GM18517 (cell line): ENCODE measurements around the gene TMED8.
A peak's percentile ranks its signal among the peaks of the same experiment; 100 is the strongest.
"Not testable (repeated sequence)": the region's sequence is repeated elsewhere in the genome, so short reads cannot be mapped to it uniquely, and the experiment has no call there.

Source experiments
- ATAC-seq: cut with Tn5 transposase; IDR thresholded peaks from one replicate; pipeline ENCODE4 v1.9.1; 2021; ENCODE audit warnings: mild to moderate bottlenecking, moderate library complexity; ENCODE audit not compliant: unreplicated experiment

The TMED8 gene

DNA sequence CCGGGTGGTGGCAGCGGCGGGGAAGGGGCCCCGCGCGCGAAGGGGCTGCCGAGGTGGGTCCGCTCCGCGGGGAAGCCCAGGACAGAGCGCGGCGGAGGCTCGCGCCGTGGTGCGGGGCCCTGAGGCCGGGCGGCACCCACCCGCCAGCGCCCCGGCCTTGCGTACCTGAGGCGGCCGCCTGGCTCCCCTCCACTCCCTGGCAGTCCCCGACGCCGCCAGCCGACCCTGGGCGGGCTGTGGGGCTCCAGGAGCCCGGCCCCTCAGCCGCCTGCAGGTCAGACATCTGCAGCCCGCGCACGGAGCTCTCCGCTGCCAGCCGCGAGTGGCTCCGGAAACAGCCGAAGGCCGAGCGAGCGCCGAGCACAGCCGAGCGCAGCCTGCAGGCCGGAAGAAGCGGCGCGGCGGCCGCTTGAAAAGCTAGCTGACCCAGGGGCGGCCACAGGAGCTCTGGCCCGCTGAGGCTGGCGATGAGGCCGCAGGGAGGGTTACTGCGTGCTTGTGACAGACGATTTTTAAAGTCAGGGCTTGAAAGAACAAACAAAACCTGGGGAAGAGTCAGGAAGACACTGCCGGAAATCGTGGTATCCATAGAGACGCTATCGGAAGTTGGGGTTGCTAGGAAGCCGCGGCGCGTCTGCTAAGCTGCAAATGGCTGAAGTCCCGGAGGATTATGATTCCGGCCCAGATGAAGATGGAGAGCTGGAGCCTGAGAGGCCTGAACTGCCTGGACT lies at the start of gene TMED8, which contains the start of gene SAMD15:
TSS of gene TMED8 (minus strand) at position 324 of the 731 bp plus-strand sequence. CDS start at position 283, 41 bp downstream.
TSS of gene SAMD15 (plus strand) at position 609 of the 731 bp plus-strand sequence. CDS start at position 649, 40 bp downstream.
- peak; percentile 85 for ATAC-seq

DNA sequence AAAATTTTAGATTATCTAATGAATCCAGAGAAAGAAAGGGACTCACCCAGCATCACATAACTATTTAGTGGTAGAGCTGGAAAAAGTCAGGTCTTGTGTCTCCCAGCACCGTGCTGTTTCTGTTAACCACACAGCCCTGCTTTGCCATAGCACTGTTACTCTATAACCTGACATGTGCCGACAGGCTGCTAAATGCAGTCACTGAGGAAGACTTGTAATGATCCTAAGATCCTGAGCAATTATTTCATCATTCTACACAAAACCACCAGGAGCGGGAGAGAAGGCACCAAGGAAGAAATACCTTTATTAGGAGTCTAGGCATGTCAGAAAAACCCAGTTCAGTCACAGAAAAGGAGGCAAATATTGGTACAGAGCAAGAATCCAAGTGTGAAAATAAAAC lies 49.5 kb upstream of the TMED8 start:
- ATAC-seq: no peak

DNA sequence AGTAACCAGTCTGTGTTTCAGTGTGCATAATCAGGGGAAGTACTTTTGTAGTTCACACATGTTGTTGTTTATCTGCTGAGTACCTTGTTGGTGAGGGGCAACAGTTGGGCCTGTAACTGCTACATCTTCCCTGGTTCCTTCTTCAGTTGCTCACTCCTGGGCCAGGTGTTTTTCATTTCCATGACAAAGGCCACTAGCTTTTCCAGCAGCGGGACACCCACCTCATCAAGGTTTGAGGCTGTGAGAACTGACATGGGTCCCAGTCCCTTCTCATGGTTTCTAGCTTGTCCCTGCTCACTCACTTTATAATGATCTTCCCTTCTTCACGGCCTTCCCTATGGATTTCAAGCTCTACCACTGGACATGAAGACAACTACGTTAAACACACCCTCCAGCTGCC lies 48.0 kb upstream of the TMED8 start:
- ATAC-seq: no peak

DNA sequence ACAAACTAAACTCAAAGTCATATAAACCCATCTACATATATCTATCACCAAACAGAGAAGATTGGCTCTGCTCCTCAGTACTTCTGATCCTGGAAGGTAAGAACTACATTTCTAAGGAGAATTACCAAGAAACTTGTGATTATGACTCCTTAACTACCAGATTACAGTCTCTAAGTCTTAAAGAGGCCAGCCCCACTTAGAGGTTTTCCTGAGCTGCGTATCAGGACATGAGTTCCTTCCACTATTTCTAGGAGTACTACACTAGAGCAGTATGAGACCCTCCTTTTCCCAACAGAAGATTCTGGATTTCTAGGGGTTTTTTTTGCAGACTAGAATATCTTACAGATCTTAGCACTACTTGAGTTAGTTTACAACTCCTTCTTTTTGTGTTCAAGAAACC lies 46.5 kb upstream of the TMED8 start, which contains the start of gene NOXRED1:
TSS of gene NOXRED1 (minus strand) at position 101 of the 400 bp plus-strand sequence. CDS start 634 bp downstream, outside the sequence.
- no peak for ATAC-seq

GRCh38 chr14:77421201-77421600 lies 44.3 kb upstream of the TMED8 start:
- no peak for ATAC-seq

GRCh38 chr14:77416836-77417235 lies 39.9 kb upstream of the TMED8 start:
- ATAC-seq: no peak

GRCh38 chr14:77416098-77416497 lies 39.2 kb upstream of the TMED8 start:
- ATAC-seq: not testable (repeated sequence)

GRCh38 chr14:77415403-77416030 lies 38.6 kb upstream of the TMED8 start:
- ATAC-seq: not testable (repeated sequence)

- ATAC-seq: no peak
Measured at GRCh38 chr14:77409131-77409533, 32.2 kb upstream of the TMED8 start.

DNA sequence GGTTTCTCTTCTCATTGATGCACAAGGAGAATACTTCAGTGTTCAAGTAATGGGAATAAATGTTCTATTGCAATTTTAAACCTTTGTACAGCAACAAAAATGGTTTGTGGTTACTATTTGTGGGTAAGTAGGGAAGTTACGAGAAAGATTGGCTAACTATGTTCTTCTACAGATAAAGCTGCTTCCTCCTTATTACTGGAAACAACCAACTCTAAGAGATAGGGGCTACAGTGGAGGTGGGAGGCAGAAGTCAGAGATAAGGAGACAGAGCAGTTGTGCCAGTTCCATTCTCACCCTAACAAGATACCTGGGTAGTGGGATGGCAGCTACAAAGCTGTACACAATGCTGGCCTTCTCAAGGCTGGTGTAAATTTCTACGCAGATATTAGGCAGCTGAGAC lies 30.3 kb upstream of the TMED8 start:
- ATAC-seq: no peak

- no peak for ATAC-seq
Measured at GRCh38 chr14:77406718-77407117, 29.8 kb upstream of the TMED8 start.

DNA sequence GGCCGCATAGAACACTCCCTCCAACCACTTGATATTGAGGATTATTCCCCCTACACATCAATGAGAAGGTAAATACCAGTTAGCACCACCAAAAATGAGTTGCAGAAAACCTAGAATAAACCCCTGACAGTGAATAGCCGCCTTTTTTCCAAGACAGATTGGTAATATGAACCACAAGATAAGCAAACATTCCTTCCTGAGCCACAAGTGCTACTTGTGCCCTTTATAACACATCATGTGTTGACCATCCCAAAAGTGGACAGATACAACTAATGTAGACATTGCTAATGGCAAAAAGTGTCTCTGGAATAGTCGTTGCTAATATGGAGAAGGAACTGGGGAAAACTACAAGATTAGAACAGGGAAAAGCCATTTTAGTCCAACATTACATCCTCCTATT lies 29.2 kb upstream of the TMED8 start:
- ATAC-seq: no peak

- ATAC-seq: no peak
Measured at GRCh38 chr14:77403768-77404167, 26.9 kb upstream of the TMED8 start.

DNA sequence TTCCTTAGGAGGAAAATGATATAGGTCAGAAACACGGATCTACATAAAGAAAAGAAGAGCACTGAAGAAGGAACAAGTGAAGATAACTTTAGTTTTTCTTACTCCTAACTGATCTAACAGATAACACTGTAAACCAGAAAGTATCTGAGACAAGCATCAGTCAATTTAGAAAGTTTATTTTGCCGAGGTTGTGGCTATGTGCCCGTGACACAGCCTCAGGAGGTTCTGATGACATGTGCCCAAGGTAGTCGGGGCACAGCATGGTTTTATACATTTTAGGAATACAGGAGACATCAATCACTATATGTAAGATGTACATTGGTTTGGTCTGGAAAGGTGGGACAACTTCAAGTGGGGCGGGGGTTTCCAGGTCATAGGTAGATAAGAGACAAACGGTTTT lies 23.3 kb upstream of the TMED8 start:
- no peak for ATAC-seq

DNA sequence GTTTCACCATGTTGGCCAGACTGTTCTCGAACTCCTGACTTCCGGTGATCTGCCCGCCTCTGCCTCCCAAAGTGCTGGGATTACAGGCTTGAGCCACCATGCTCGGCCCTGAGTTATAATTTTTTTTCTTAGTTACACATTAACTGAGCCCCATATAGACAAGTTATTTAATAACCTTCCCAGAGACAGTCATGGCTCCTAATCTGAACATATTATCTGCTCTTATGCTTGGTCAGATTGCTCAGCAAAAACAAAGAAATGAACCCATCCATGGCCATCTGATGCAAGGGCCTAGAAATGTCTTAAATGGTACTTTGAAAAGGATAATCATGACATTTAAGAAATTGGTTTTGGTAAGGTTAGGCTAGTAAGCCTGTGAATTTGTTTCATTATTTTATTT lies 13.3 kb upstream of the TMED8 start:
- ATAC-seq: no peak

- no peak for ATAC-seq
Measured at GRCh38 chr14:77378701-77379100, 1.8 kb upstream of the TMED8 start.

- no peak for ATAC-seq
Measured at GRCh38 chr14:77377502-77377844, 579 bp upstream of the TMED8 start.

DNA sequence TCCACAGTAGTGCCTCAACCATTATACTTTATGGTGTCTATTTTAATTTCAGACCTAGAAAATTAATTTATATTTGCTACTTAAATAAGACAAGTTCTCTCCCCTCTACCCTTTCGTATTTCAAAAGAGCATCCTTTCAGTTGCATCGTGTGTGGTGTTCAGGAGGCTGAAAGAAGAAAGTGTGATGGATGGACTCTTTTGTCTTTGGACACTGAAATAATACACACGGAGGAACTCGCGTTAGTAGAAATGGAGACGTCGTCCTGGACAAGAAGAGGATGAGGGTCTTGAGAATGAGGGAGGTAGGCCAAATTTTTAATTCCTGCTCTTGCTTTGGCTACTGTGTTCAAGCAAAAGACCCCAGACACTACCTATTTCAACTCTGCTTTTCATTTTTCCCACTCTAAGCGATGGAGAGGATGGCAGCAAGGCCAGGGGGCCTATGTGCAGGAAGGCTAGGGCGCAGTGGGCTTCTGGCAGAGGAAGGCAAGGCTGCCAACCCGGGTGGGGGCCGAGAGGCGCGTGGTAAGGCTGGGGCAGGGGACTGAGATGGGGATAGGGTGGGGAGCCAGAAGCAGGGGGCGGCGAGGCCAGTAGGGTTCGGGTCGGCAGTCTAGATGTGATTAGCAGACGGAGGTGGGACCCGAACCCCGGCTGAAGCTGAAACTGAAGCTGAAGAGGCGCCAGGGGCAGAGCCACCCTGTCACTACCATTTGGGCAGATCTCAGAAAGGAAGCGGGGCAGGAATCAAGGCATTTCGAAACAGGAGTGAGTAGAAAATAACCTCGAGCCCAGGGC lies 722 bp downstream of the TMED8 start:
- peak; percentile 18 for ATAC-seq

- ATAC-seq: no peak
Measured at GRCh38 chr14:77375164-77375950, 1.5 kb downstream of the TMED8 start.

DNA sequence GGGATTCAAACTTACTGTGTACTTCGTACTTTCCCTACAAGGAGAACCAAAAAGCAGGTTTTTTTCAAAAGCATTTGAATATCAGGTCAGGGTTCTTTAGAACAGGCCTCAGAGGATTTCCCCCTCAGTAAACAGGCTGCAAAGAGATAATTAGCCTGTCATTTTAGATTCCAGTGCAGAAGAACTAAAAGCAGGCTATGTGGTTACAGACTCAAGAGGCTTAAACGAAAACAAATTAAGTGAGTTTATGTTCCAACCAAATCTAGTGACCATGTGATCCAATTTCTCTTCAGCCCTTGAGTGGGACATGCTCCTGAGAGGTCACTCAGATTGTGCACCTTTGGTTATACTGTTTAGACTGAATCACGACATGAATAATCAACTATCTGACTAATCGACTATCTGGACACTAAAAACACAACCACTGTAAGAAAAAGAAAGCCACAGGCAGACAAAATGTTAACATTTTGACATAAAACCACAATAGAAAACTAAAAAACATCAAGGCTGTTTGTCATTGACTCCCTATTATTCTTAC lies 4.5 kb downstream of the TMED8 start:
- peak; percentile 27 for ATAC-seq

GRCh38 chr14:77369285-77369684 lies 7.6 kb downstream of the TMED8 start:
- ATAC-seq: no peak
